Measurements from ENCODE around the gene SPOP.

DNA sequence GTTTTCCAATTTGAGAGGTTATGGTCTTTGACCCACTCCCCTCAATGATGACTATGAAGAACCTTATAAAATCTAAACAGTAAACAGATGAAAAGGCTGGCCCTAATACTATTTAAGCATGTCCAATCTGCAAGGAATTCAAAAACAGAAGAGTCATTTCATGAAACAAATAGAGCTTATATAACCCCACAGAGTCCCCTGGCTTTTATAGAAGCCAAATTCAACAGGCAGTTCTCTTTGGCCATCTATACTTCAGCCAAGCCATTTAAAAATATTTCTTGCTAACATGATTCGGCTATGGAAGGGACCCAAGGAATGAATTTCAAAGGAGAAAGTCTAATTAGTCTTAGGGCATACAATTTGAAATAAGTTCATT is 43.4 kb downstream of the SPOP start:
- TF ChIP-seq POLR2AphosphoS5 (IDR thresholded peaks at IDR 0.05; ENCODE audit: low read depth, low read length) (no peak), POLR2A (IDR thresholded peaks at IDR 0.05; ENCODE audit: low read depth, low read length) (no peak)

All from GM12892 (cell line).